Measurements from ENCODE around the gene ARFGAP3. TPM values are rescaled to one million over a fixed set of nuclear protein-coding genes. Genes with fewer than 3 reads are reported as not detected.

The ARFGAP3 gene
- total RNA-seq, 1 experiment from 2014 or later: 15.0 TPM

DNA sequence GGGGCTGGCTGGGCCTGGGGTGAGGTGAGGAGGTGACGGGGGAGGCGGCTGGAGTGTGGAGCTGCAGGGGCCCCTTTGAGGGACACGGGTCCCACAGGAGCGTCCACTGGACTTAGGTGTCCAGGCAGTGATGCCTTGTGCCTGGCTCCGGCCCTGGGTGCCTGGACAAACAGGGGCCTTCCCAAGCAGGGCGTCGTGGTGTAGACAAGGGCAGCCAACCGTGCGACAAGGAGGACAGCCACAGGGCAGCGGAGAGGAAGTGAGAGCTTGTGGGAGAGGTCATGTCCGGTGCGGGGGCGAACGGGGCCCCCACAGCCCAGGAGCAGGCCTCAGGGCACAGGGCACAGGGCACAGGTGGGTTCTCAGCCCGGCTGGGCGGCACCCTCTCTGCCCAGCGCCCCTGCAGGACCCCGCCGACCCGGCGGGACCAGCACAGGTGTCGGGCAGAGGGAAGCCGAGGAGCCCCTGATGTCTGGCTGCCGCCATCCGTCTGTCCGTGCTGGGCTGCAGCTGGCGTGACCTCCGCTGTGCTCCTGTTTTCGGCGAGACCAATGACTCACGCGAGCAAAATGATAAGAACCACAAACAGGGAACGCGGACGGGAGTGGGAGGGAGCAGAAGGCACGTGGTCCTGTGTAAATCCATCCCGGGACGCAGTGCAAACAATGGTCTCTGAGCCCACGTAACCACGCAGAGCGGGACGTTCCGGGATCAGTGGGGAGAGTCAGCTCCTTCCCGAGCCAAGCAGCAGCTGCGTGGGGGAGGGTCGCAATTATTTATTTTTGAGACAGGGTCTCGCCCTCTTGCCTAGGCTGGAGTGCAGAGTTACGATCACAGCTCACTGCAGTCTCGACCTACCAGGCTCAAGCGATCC, 87.3 kb downstream of the ARFGAP3 start:
- Histone ChIP-seq H3K56ac (ENCODE audit: insufficient read length, low read depth, low read length) (no peak overlapping the region), H2BK12ac (ENCODE audit: insufficient read length, low read depth, low read length) (no peak overlapping the region), H4K5ac (ENCODE audit: insufficient read length, low read depth, low read length) (no peak overlapping the region), H3K23ac (ENCODE audit: insufficient read length, low read depth, low read length) (no peak overlapping the region), H2AFZ (ENCODE audit: low read length) (no peak overlapping the region), H2AK5ac (ENCODE audit: insufficient read length, low read length) (no peak overlapping the region), H2BK120ac (ENCODE audit: low read depth, low read length, poor library complexity, severe bottlenecking) (no peak overlapping the region), H3T11ph (ENCODE audit: low read length) (no peak overlapping the region), H3K27me3 (ENCODE audit: insufficient read depth, low read length) (no peaks in the 10 kb centered on the region), H3K9me3 (ENCODE audit: control insufficient read depth, low read depth, low read length) (no peaks in the 10 kb centered on the region), H3K23me2 (ENCODE audit: insufficient read length, low read depth, low read length, poor library complexity, severe bottlenecking) (no peaks in the 10 kb centered on the region), H3K14ac (ENCODE audit: insufficient read depth, low read length) (no peak overlapping the region; the same call in 1 of the 2 replicates), H3K18ac (ENCODE audit: insufficient read length, low read depth, low read length) (no peak overlapping the region), H3K9ac (ENCODE audit: extremely low read depth, insufficient read length, low read length) (no peak overlapping the region), H3K4me1 (ENCODE audit: insufficient read depth, low read length) (no peaks in the 10 kb centered on the region), H2BK20ac (ENCODE audit: low read depth, low read length, poor library complexity, severe bottlenecking) (no peak overlapping the region), H2BK15ac (ENCODE audit: low read depth, low read length) (no peak overlapping the region), H4K8ac (replicated peaks; ENCODE audit: insufficient read length, low read depth, low read length) (peak overlapping the region; percentile 27), H3K79me1 (ENCODE audit: insufficient read depth, low read depth, low read length, poor library complexity, severe bottlenecking) (no peaks in the 10 kb centered on the region), H3K79me2 (ENCODE audit: insufficient read depth, low read length) (no peaks in the 10 kb centered on the region), H4K20me1 (ENCODE audit: control insufficient read depth, insufficient read depth, insufficient read length) (no peaks in the 10 kb centered on the region), H3K27ac (ENCODE audit: insufficient read length, low read depth, low read length) (no peak overlapping the region), H3K4ac (ENCODE audit: low read depth, low read length) (no peak overlapping the region), H4K91ac (ENCODE audit: insufficient read length, low read depth, low read length) (no peak overlapping the region), H3K4me2 (ENCODE audit: insufficient read depth, insufficient read length, low read length) (no peak overlapping the region), H2BK5ac (ENCODE audit: insufficient read length, low read length) (no peak overlapping the region)
- Mint-ChIP-seq H3K27me3 (ENCODE audit: low read depth) (peaks cover 2% of the 10 kb centered on the region), H3K4me1 (peaks cover 9 to 18% of the 10 kb centered on the region in 2 experiments; a peak in 3 of 4 replicates), H3K27ac (no peak overlapping the region), H3K9me3 (no peaks in the 10 kb centered on the region; a peak in 1 of 5 replicates), H3K4me3 (no peak overlapping the region), H3K36me3 (ENCODE audit: insufficient read depth in 1 of 3, low read depth in 3 of 3) (no peaks in the 10 kb centered on the region)
- TF ChIP-seq, protein P1, sequence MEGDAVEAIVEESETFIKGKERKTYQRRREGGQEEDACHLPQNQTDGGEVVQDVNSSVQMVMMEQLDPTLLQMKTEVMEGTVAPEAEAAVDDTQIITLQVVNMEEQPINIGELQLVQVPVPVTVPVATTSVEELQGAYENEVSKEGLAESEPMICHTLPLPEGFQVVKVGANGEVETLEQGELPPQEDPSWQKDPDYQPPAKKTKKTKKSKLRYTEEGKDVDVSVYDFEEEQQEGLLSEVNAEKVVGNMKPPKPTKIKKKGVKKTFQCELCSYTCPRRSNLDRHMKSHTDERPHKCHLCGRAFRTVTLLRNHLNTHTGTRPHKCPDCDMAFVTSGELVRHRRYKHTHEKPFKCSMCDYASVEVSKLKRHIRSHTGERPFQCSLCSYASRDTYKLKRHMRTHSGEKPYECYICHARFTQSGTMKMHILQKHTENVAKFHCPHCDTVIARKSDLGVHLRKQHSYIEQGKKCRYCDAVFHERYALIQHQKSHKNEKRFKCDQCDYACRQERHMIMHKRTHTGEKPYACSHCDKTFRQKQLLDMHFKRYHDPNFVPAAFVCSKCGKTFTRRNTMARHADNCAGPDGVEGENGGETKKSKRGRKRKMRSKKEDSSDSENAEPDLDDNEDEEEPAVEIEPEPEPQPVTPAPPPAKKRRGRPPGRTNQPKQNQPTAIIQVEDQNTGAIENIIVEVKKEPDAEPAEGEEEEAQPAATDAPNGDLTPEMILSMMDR (conservative IDR thresholded peaks at IDR 0.05): no peak
- WGBS (ENCODE audit: extremely low coverage, insufficient read length, low lambda C conversion rate): no CpG with 5 or more reads among the region's 50 CpGs
- no peak for DNase-seq

Data from H9 (cell line).